GM21447 (cell line): ENCODE data around the gene ALPP.
"Not testable (repeated sequence)": the region's sequence is repeated elsewhere in the genome, so short reads cannot be mapped to it uniquely, and the experiment has no call there.

ENCODE experiments used
- ATAC-seq: cut with Tn5 transposase; IDR thresholded peaks from one replicate; pipeline ENCODE4 v1.9.1; 2021; ENCODE audit not compliant: unreplicated experiment

Gene ALPP

DNA sequence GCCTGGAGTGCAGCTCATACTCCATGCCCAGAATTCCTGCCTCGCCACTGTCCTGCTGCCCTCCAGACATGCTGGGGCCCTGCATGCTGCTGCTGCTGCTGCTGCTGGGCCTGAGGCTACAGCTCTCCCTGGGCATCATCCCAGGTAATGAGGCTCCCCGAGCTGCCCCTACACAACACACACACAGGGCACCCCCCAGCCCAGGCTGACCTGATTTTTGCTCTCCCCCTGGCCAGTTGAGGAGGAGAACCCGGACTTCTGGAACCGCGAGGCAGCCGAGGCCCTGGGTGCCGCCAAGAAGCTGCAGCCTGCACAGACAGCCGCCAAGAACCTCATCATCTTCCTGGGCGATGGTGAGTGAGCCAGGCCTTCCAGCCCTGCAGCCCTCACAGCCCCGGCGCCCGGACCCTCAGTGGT, at the start of gene ALPP:
ALPP (plus strand) TSS at position 17 of the 417 bp plus-strand sequence; CDS start at position 69, 52 bp downstream.
- ATAC-seq: not testable (repeated sequence)

DNA sequence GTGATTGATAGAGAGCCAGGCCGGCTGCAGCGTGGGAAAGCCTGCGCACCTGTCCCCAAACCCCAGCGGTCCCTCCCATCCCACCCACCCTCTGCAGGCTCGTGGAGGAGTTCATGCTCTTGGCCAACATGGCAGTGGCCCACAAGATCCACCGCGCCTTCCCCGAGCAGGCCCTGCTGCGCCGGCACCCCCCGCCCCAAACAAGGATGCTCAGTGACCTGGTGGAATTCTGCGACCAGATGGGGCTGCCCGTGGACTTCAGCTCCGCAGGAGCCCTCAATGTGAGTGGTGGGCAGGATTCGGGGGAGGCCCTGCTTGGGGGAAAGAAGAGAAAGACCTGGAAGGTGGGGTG, 48.9 kb upstream of the ALPP start:
- ATAC-seq: no peak

DNA sequence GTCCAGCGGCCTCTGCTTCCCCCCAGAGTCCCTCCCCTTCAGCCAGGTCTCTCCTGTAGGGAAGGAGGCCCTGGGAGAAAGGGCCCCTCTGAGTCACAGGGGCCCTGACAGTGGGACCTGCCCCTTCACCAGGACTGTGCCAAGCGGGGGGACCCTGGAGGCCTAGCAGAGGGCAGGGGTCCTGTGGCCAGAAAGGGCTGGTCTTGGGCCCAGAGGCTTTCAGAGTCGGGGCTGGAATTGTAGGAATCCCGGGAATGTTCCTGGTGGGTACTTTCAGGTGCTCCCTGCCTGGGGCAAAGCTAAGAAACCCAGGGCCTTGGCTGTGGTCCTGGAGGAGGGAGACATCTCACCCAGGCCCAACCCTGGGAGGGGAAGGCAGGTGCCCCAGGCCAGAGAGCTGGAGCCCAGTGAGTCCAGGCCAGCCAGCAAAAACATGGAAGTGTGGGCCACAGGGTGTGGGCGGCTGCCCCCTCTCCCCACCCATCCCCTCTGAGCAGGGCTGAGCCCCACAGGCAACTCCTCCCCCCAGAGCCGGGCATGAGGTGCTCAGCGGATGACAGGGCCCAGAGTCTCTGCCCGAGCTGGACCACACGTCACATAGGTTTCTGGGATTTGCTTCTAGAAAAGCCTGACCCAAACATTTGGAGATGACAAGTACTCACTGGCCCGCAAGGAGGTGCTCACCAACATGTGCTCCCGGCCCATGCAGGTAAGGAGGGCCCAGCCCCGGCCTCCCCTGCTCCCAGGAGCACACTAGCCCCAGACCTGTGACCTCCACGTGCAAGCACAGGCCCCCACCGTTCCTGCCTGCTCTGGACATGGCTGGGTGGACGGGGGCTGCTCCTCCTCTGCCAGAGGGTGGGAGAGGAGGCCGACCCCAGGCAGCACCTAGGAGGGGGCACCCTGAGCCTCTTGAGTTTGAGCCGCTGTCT, 48.2 kb upstream of the ALPP start:
- ATAC-seq: no peak

DNA sequence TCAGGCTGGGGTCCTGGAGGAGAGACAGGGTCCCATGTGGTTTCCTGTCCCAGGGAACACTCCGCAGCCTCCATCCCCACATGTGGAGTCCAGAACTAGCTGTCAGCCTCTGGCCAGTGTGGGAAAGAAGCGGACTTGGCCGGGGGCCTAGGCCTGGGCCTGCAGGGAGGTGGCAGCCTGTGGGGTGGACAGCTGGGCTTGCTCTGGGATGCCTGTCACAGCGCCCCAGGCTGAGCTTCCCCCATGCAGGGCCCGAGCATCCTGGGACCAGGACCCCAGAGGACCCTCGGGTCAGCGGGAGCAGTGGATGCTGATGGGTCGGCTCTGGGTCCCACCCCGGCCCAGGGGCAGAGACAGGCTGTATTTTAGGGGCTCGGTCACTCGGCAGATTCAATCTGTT, 47.5 kb upstream of the ALPP start:
- not testable (repeated sequence) for ATAC-seq

DNA sequence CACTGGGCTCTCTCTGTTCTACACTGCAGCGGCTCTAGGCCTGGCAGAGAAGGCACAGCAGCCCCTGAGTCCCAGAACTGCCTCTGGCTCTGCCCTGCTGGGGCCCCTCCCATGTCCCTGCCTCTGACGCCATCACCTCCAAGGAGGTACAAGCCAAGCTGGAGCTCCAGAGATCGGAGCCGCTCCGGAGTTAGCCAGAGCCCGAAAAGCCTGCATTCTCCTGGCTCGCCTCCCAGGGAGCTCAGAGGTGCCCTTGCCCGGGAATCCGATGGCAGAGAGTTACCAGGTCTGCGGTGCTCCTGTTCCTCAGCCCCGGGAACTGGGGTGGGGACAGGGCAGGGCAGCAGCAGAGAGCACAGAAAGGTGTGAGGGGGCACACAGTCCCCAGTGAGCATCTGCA, 46.9 kb upstream of the ALPP start:
- not testable (repeated sequence) for ATAC-seq

DNA sequence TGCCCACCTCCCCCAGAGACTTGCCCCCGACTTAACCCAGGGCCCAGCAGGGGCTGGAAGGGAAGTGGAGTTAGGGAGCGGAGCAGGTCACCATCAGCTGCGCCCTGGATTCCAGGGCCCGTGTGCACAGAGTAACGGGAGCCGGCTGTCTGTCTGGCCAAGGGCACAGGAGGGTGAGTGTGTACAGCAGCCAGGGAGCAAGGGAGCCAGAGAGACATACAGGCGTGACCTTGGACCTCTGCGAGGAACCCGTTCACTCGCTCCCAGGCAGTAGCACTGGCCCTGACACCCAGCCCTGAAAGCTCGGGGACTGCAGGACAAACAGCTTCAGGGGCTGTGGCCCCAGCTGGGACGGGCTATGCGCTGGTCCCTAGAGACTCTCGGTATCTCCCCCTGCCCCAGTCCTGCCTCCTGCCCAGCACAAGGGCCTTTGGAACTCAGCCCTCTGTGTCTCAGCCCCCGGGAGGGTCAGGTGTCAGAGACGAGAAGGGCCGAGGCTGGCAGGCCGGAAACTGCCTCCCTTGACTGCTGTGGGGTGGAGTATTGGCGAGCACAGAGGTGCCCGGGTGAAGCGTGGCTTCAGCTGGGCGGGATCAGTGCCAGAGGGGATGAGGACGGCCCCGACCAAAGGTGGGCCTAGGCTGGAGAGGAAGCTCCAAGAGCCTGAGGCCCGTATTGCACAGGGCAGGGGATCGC, 46.2 kb upstream of the ALPP start:
- ATAC-seq: not testable (repeated sequence)

DNA sequence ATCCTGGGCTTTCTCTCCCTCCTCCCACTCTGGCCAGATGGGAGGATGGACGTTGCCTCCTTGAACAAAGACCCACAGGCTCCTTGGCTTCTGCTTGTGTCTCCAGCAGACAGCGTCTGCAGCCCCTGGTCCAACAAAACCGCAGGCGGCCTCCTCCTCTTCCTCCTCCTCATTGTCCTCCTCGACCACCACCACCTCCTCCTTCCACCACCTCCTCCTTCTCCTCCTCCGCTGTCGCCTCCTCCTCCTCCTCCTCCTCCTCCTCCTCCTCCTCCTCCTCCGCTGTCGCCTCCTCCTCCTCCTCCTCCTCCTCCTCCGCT, 45.7 kb upstream of the ALPP start:
- ATAC-seq: no peak

DNA sequence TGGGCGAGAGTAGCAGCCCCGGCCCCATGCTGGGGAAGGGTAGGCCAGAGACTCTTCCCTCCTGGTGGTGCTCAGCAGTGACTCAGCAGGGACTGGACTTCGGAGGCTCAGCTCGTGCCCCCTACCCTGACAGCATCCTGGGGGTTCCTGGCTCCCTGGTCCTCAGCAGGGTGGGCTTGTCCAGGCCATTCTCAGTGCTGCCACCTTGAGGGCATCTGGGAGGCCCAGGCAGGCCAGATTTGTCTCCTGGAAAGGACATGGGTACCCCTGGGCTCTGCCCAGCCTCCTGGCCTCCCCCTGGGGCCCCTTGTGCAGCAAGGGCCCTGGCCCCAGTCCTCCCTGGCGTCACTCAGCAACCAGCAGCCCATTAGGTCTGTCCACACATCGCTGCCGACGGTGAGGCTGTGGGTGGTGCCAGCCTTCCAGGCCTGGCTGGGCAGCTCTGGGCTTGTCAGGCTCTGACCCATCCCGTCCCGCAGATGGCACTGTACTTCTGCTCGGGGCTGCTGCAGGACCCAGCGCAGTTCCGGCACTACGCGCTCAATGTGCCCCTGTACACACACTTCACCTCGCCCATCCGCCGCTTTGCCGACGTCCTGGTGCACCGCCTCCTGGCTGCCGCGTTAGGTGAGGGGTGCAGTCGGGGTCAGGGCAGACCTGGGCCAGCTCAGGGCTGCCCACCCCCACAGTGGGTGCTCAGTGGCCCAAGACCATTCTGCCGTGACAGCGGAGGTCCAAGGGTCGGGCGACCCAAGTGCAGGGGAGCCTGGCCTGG, 45.0 kb upstream of the ALPP start:
- ATAC-seq: no peak

DNA sequence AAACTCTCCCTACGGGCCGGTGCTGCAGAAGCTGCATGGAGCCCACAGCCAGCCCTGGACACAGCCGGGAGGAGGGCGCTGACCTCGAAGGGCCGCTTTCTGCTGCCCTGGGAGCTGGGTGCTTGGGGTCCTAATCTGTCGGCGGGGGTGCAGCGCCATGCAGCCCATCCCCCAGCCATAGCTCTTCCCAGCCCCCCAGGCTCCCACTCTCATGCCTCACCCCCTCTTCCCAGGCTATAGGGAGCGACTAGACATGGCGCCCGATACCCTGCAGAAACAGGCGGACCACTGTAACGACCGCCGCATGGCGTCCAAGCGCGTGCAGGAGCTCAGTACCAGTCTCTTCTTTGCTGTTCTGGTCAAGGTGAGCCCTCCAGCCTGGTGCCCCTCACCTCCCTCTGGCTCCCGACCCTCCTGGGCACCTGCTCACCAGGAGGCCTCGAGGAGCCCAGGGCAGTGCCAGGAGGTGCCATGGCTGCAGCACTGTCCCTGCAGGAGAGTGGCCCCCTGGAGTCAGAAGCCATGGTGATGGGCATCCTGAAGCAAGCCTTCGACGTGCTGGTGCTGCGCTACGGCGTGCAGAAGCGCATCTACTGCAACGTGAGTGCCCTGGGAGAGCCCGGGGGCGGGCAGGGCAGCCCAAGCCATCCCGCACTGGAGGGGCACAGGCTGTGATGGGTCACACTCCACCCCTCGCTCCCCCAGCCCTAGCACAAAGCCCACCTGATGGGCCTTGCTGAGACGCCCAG, 44.2 kb upstream of the ALPP start:
- not testable (repeated sequence) for ATAC-seq

DNA sequence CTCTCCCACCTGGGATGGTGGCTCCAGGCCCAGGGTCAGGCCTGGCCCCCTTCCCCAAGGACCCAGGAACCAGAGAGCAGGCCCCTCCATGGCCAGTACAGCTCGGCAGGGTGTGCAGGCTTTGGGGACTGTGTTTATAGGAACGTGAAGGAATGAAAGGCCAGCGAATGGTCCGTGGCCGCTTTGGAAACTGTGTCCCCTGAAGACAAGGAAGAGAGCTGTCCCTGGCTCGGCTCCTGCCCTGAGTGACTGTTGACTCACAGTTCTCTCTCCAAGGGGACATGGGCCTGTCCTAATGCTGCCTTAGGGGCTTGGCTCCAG, 43.7 kb upstream of the ALPP start:
- not testable (repeated sequence) for ATAC-seq

DNA sequence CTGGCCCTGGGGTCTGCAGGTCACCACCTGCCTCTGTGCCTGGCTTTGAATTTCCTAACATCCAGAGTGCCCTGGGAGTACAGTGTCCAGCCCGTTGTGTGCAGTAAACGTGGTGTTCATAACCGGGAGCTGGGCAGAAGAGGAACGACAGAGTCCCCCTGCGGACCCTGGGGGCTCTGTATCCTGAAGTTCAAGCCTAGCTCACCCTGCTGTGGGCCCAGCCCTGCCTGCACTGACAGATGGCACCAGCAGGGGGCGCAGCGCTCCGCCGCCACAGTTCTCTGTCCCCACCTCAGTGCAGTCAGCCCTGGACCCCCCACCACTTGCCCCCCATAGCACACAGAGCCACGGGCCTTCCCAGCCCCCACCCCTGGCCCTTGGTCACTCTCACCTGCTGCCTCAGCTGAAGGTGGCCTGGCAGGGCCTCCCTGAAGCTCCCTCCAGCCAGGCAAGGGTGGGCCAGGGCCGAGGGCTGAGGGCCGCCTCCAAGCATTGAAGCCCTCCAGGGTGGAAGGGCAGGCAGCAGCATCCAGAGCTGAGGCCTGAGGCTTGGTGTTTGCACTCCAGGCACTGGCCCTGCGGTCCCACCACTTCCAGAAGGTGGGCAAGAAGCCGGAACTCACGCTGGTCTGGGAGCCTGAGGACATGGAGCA, 43.2 kb upstream of the ALPP start:
- not testable (repeated sequence) for ATAC-seq

DNA sequence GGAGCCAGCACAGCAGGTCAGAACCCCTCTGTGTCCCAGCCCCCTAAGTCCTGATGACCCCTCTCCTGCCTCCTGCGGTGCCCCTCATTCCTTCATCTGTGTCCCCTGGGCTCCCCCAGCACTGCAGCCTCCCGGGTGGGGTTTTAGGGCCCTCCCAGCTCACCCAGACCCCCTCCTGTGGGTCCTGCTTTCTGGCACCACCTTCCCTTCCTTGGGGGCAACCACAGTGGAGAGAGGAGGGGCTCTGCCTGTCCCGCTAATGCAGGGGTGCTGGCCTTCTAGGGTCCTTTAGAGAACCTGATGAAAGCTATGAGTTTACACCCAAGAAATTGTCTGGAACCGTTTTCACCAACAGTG, 42.7 kb upstream of the ALPP start:
- ATAC-seq: no peak

DNA sequence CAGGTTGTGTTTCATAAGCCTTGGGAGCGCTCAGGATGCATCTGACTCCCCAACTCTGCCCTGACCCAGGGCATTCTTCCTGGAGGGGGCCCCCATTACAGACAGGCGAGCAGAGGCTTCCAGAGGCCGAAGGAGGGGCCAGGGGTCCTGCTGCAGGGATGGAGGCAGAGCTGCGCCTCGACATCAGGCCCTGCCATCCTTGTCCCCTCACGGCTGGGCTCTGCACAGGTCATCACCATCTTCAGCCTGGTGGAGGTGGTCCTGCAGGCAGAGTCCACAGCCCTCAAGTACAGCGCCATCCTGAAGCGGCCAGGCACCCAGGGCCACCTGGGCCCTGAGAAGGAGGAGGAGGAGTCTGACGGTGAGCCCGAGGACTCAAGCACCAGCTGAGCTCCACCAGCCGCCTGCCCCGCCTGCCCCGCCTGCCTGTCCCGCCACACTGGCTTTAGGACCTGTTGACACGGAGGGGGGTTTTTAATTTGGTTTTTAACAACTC, 42.3 kb upstream of the ALPP start:
- ATAC-seq: no peak

DNA sequence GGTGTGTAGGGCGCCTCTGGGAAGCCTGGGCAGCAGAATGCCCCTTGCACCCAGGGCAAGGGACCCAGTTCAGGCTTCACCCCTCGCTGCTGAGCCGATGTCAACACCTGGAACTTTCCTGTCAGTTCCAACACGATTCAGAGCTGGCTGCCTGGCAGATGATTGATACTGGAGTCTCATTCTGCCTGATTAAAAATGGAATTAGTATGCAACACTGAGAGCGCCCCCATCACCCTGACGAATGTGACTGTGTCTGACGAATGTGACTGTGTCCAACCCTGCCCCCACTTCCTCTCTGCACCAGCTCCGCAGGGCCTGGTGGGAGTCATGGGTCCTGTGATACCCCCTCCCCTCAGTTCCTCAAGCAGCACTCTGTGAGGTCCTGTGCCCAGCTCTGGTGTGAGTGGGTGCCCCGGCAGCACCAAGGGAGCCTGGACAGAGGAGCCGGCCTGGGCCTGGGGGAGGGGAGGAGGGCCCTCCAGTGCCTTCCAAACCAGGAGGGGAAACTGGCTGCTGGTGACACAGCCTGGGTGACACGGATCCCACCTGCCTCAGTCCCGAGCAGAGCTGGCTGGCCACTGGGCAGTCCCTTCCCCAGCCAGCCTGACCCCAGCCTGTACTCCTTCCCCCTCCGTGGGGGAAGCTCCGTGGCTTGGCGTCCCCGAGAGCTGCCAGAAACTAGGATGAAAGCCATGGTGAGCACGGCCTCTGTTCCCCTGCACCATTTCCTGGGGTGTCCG, 41.4 kb upstream of the ALPP start:
- ATAC-seq: no peak

DNA sequence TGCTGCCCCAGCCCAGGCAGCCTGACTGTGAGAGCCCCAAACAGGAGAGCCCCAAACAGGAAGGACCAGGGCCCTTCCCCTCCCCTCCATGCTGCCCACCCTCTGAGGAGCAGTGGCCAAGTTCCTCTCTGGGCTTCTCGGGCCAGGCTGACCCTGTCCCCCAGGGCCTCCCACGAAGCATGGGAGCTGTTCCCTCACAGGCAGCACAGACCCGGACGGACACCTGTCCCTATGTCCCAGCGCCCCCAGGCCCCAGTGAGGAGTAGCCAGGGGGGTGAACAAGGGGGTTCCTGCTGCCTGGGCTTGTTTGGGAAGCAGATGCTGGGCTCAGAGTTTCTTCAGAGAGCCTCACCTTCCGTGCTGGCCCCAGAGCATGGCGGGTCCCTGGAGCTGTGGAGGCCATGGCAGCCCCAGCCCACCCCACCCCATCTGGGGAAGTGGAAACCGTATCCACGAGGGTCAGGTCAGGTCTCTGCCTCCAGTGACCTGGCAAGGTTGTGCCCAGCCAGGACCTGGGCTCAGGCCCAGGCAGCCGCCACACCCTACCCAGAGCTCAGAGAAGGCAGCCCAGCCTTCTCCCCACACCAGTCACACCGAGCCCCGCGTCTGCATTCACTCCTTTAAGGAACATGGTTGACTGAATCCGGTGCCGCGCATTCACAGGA, 40.3 kb upstream of the ALPP start:
- ATAC-seq: not testable (repeated sequence)

DNA sequence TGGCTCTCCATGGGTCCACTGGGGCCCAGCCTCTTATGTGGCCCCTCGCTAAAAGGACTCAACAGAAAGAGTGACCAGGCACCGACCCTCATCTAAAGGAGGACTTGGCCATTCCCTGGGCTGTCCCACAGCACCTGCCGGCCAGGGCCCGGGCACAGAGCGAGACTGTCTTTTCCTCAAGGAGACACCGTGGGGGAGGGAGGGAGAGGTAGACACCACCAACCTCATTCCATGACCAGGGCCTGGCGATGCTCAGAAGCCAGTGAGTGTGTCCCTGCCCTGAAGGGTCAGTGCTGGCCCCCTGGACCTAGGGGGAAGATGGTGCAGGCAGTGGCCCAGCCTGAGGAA, 39.8 kb upstream of the ALPP start:
- no peak for ATAC-seq

DNA sequence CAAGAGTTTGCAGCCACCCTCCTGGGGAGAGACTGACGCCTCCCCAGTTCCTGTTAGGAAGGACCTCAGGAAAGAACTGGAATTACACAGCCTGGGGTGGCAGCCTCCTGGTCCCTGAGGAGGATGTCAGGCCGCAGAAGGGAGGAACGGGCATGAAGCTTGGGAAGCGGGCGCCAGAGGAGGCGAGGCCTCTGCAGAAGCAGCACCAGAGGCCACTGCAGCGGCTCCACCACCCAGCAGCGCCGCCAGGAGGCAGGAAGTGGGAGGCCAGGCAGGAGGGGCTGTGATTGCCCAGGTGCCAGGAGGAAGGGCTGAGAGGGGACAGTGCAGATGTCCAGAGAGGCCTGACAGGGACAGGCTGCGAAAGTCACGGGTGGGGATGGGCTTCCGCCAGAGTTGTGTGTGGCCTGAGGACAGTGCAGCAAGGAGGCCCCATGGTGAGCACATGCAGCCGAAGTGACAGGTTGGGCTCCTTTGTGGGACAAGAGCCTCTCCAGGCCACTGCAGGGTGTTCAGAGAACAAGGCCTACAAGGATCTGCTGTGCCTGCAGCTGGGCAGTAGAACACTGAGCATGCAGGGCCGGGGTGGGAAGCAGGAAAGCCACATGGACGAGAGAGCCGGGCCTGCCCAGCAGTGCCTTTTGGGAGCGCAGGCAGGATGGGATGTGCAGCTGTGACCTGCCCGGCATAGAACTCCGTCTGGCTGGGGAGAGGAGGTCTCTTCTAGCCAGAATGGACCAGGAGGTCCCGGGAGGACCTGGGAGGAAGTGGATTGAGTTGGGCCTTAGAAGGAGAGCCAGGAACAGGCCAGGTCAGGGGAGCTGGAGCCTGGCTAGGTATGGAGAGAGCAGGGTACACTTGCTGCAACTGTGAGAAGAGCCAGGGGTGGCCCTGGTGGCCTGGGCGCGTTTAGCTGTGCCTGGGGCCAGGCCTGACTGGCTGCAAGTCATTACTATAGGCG, 39.1 kb upstream of the ALPP start:
- ATAC-seq: no peak
